ENCODE measurements around the gene PI16. TPM values are rescaled to one million over a fixed set of nuclear protein-coding genes. Genes with fewer than 3 reads are reported as not detected.

PI16 gene
- total and polyA plus RNA-seq, 2 donors (not counting 3 experiments of a cell fraction or from before 2014, with no cell fraction given) = 0.14 TPM; not detected in 1

- ChIA-PET CTCF (interaction anchor here (2.8 kb wide), 1 partner anchor 56 kb away, joined by 8 read pairs; no protein-coding TSS in a partner anchor), POLR2A (no interaction called here)
- no peak overlapping the region for H3K4me3 ChIP-seq (replicated peaks in 1 of 3; ENCODE audit: insufficient read depth in 1 of 3, low read depth in 1 of 3, low read length in 3 of 3)
- H2AFZ ChIP-seq (ENCODE audit: low read depth, low read length) = no peak overlapping the region
- H3K36me3 ChIP-seq (ENCODE audit: control insufficient read depth in 2 of 2, extremely low read depth in 1 of 2, insufficient read depth in 2 of 2, low read length in 2 of 2) = no peaks in the 10 kb centered on the region
- dilution Hi-C loops (cut with MboI; ENCODE audit: extremely low pct_ligation_motif_present, low sequenced_read_pairs) = no loop called here
- DNase-seq (ENCODE audit: low read depth, low spot score) = no peak
- H3K79me2 ChIP-seq (ENCODE audit: control insufficient read depth, insufficient read depth, low read length) = no peaks in the 10 kb centered on the region
- H3K9me1 ChIP-seq (replicated peaks; ENCODE audit: control insufficient read depth, extremely low read depth, insufficient read depth, low read length) = no peaks in the 10 kb centered on the region
- TF ChIP-seq POLR2A (IDR thresholded peaks at IDR 0.05; ENCODE audit: low read depth, low read length) (no peak), CTCF (IDR thresholded peaks at IDR 0.05; ENCODE audit: extremely low read depth in 1 of 2, insufficient read depth in 1 of 2, low read depth in 1 of 2, low read length in 2 of 2) (no peak), POLR2AphosphoS5 (IDR thresholded peaks at IDR 0.05; ENCODE audit: insufficient read depth, low read depth, low read length) (no peak), GATA2 (IDR thresholded peaks at IDR 0.05; ENCODE audit: insufficient read depth, insufficient read length, low read depth, low read length) (no peak), MAX (IDR thresholded peaks at IDR 0.05; ENCODE audit: insufficient read depth, insufficient read length) (no peak), JUN (IDR thresholded peaks at IDR 0.05; ENCODE audit: borderline replicate concordance, insufficient read depth, insufficient read length, low read depth) (no peak), EZH2 (IDR thresholded peaks at IDR 0.05; ENCODE audit: borderline replicate concordance, low read depth, low read length, severe bottlenecking) (no peak), MYC (IDR thresholded peaks at IDR 0.05; ENCODE audit: low read depth, low read length) (no peak), FOS (IDR thresholded peaks at IDR 0.05; ENCODE audit: borderline replicate concordance, insufficient read depth, low read length) (no peak)
- intact Hi-C loops (cut with micrococcal nuclease) = no loop called here
- no peak overlapping the region for H3K27ac ChIP-seq (ENCODE audit: insufficient read depth, low read depth, low read length)
- H3K9ac ChIP-seq (replicated peaks; ENCODE audit: extremely low read depth, insufficient read depth, low read length) = no peak overlapping the region
- H3K4me1 ChIP-seq (ENCODE audit: control insufficient read depth, extremely low read depth, insufficient read depth, low read length) = peaks cover 3% of the 10 kb centered on the region
- H3K9me3 ChIP-seq (replicated peaks; ENCODE audit: control insufficient read depth, insufficient read depth, low read length) = no peaks in the 10 kb centered on the region
- H4K20me1 ChIP-seq (replicated peaks; ENCODE audit: control insufficient read depth, extremely low read depth, insufficient read depth, low read length) = no peaks in the 10 kb centered on the region
- no peak overlapping the region for H3K4me2 ChIP-seq (ENCODE audit: insufficient read depth, low read length)
- no TSS peak for BruUV-seq (replicated peaks)
- no peak for FAIRE-seq
- no peaks in the 10 kb centered on the region for H3K27me3 ChIP-seq (ENCODE audit: control insufficient read depth in 2 of 2, insufficient read depth in 2 of 2, low read length in 2 of 2)
These were observed 7.2 kb downstream of the PI16 start for GRCh38 chr6:36961441-36962435.
